Germinal center (tissue), 1 donor: Measurements from ENCODE around the gene NCF4.

Experiments
- DNase-seq: peaks from one replicate; pipeline ENCODE4 v3.0.0; 2012; ENCODE audit warnings: mixed read lengths, low spot score

Gene NCF4

DNA sequence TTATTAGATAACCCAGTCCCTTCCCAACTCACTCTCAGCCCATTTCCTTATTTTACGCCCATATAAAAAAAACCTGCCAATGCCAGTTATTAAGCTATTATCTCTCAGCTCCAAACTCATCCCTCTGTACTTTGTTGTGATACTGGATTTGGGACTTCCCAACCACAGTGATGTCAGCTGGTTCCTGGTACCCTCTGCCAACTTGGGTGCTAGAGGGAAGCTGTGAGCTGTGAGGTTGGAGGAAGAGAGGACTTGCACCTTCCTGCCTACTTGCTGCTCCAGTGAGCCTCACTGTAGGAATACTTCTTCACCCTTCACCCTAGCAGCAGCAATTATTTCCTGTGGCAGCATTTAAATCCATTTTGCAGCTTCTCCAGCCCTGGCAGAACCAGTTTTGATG, 33.5 kb downstream of the NCF4 start:
- no peak for DNase-seq

DNA sequence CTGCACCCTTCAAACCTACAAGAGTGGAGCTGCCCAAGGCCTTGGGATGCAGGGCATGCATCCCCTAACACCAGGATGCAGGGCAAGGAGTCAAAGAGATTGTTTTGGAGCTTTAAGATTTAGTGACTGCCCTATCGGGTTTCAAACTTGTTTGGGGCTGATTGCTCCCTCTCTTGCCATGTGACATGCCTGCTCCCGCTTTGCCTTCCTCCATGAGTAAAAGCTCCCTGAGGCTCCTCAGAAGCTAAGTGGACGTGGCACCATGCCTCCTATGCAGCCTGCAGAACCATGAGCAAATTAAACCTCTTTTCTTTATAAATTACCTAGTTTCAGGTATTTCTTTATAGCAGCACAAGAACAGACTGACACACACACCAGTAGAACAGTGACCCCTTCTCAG, 36.8 kb downstream of the NCF4 start:
- DNase-seq: no peak

DNA sequence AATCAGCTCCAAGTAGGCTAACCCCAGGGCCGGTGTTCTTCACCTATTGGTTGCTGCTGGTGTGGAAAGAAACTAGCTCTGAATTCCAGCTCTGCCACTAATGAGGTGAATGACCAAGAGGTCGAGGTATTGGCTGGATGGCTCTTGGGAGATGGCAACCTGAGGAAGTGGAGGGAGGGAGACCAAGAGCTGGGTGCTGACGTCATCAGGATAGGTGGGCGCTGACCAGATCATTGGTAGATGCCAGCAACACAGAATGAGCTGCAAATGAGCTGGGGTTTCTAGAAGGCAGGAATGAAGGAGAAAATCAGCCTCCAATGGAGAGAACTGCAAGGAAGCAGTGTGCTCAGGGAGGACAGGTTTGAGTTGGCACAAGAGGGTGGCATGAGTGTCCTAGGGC, 37.9 kb downstream of the NCF4 start:
- no peak for DNase-seq

DNA sequence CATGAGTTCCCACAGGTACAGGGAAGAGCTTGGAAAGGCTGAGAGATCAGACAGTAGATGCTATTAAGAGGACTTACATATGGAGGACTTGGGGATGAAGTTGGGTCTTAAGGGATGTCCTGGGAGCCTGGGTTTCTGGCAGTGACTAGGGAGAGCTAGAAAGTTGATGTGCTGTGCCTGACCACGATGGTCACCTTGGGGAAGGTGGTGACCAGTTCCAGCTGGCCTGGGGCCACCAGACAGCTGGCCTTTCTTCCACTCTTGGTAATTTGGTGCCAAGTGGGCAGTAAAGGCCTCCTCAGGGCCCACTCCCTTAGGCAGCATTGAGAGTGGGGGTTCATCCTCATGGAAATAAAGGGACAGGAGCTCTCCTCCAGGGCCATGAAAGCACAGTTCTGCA, 38.7 kb downstream of the NCF4 start:
- DNase-seq: no peak

- no peak for DNase-seq
These were observed 39.4 kb downstream of the NCF4 start for GRCh38 chr22:36900225-36900624.

GRCh38 chr22:36900880-36901279, 40.1 kb downstream of the NCF4 start:
- DNase-seq: no peak

DNA sequence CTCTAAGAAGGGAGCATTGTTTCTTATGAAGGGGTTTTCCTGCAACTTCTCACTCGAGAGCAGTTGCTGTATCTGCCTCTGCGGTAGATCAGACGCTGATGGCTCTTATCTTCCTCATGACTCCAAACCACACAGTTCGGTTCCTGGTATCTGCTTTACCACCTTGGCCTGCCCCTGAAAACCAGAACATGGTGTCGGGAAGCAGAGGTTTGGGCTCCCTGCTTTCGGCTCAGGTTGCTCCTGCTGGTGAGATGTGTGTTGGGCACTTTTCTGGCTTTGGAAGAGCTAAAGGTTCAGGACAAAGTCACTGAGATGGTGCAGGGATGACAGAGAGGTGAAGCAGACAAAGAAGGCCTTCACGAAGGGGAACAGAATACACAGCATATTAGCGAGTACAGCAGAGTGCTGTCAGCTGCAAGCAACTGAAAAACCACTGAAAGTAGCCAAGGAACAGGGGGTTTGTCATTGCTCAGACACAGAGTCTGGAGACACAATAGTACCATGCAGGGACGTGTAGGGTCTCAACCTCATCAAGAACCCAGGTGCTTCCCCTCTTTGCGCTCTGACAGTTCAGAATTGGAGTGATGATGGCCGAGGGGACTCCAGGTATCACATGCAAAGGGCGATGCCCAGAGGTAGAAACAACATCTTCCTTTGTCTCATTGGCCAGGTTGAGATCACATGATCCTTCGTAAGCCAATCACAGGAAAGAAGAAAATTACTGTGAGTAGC, 40.8 kb downstream of the NCF4 start:
- peak; percentile 55 for DNase-seq

DNA sequence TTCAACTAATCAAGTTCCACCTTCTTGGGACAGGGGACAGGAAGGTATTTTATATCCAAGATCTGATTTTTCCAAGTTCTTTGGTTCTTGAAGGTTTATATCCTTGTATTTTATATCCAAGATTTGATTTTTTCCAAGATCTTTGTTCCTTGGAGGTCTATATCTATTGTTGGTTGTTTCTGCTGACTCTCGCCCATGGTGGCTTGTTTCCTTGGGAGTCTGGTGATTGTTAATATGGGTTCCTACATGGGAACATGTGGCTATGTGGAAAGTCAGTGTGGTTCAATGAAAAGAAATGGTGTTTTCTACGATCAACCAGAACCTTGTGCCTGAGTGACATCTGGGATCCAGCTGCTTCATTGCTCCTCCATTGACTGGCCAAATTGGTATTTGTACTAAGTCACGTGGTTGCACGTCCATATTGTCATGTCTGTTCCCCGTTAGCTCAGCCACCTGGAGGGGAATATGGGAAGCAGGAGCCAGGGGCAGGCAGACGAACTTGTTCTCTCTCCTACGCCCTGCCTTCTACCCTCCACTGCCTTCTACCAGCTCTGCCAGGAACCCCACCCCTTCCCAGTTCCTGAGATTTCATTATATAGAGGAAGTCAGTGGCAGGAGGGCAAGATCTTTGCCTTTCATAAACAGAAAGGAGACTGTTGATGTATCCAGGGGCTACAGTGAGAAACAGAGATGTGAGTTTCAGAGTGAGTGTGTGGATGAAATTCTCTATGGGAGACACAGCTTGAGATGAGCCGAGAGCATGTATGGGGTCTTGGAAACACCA, 41.5 kb downstream of the NCF4 start:
- DNase-seq: no peak

GRCh38 chr22:36904260-36904880, 43.6 kb downstream of the NCF4 start:
- DNase-seq: no peak

- no peak for DNase-seq
These were observed 46.7 kb downstream of the NCF4 start for GRCh38 chr22:36907253-36908195.

DNA sequence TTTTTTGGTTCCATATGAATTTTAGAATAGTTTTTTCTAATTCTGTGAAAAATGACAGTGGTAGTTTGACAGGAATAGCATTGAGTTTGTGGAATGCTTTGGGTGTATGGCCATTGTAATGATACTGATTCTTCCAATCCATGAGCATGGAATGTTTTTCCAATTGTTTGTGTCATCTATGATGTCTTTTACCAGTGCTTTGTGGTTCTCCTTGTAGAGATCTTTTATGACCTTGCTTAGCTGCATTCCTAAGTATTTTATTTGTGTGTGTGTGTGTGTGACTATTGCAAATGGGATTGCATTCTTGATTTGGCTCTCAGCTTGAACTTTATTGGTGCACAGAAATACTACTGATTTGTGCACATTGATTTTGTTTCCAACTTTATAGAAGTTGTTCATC, 49.7 kb downstream of the NCF4 start:
- DNase-seq: no peak

DNA sequence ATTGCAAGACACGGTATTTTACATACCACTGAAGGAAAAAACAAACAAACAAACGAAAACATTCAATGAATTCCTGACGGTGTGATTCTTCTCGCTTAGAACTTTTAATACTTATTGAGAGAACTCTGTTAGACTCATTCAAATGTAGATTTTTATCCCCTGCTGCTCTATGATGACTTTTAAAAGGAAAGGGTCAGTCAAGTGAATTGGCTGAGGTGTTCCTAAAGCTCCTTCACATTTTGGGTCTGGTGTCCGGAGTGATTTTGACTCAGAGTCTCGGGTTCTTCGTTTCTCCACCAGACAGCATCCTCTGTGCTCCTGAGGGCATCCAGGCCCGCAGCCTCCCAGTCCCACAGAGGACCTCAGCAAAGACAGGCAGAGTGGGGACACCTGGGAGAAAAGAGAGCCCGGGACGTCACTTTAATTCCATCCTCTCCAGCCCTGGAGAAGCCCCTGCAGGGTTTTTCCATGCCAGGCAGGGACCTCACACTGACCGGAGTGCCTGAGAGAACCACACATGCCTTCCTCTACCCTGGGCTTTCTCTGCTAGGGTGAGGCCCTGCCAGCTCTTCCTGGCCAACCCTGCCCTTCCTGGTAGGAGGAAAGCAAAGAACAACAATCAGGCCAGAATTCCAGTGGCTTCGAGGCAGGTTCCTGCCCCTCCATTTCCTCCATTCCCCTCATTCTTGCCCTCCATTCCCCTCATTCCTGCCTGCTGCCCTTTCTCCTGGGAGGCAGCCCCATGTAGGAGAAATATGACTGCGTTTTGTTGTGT, 51.3 kb downstream of the NCF4 start:
- no peak for DNase-seq

- DNase-seq: no peak
These were observed 52.1 kb downstream of the NCF4 start for GRCh38 chr22:36912694-36913426.

GRCh38 chr22:36913427-36914389, 52.9 kb downstream of the NCF4 start, which contains the start of gene CSF2RB:
CSF2RB (plus strand) TSS chr22:36913628; CDS start chr22:36922208, 8,580 bp downstream.
- DNase-seq: peak; percentile 70

GRCh38 chr22:36914390-36914752, 53.6 kb downstream of the NCF4 start:
- DNase-seq: peak; percentile 41

- DNase-seq: no peak
These were observed 55.2 kb downstream of the NCF4 start for GRCh38 chr22:36916034-36916433.

- no peak for DNase-seq
These were observed 57.9 kb downstream of the NCF4 start for GRCh38 chr22:36918586-36919284.

DNA sequence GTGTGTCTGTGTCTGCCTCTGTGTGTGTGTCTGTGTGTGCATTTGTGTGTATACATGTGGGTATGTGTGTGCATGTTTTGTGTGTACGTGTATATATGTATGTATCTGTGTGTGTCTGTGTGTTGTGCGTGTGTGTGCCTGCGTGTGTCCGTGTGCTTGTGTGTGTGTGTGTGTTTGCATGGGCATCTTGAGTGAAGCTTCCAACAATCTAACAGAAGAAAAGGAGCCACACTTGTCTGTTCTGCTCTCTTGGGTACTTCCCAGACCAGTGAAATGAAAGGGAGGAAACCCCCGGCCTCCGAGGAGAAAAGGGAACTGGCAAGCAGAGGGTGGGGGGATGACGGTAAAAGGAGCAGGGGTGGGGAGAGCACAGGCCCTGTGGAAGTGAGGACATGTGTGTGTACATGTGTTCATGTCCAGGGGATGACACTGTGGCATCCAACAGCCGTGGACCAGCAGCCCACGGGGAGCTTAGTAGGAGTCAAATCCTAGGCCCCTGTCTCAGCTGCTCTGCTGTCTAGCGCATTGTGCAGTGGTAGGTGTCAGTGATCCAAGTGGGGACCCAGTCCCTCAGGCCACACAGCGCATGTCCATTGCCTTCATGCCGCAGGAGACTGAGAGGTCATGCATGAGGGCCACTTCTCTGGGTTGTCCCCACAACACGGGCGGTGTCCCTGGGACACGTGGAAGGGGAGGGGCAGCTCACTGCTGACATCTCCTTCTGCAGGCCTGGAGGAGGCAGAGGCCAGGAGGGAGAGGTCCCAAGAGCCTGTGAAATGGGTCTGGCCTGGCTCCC, 60.7 kb downstream of the NCF4 start:
- DNase-seq: peak; percentile 46
